ENCODE data around the gene ZC3H7B. TPM values are rescaled to one million over a fixed set of nuclear protein-coding genes. Genes with fewer than 3 reads are reported as not detected.

ZC3H7B gene
- total and polyA plus RNA-seq, 2 donors (not counting 3 experiments of a cell fraction or from before 2014, with no cell fraction given): 66.8 to 95.9 TPM

DNA sequence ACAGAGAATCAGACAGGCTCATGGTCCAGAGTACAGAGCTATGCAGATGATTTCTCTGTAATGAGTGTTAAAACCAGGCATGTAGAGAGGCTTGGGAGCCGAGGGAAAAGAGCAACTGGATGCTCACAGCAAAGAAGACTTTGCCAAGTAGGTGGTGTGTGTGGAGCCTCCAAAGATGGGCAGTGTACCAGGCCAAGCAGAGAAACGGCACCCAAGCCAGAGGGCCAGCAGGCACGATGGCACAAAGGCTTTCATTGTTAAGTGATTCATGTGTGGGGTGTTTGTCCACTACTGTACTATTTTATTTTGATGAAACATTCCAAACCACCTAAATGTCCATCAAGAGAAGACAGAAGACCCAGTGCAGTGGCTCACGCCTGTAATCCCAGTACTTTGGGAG lies 26.5 kb upstream of the ZC3H7B start:
- Histone ChIP-seq H4K20me1 (replicated peaks; ENCODE audit: control insufficient read depth, extremely low read depth, insufficient read depth, low read length) (no peaks in the 10 kb centered on the region), H2AFZ (ENCODE audit: low read depth, low read length) (no peak overlapping the region), H3K36me3 (ENCODE audit: control insufficient read depth in 2 of 2, extremely low read depth in 1 of 2, insufficient read depth in 2 of 2, low read length in 2 of 2) (peaks cover 30 to 38% of the 10 kb centered on the region in 2 experiments), H3K27ac (ENCODE audit: insufficient read depth, low read depth, low read length) (no peak overlapping the region), H3K4me1 (ENCODE audit: control insufficient read depth, extremely low read depth, insufficient read depth, low read length) (no peaks in the 10 kb centered on the region), H3K9me3 (replicated peaks; ENCODE audit: control insufficient read depth, insufficient read depth, low read length) (no peaks in the 10 kb centered on the region), H3K9ac (replicated peaks; ENCODE audit: extremely low read depth, insufficient read depth, low read length) (no peak overlapping the region), H3K27me3 (ENCODE audit: control insufficient read depth in 2 of 2, insufficient read depth in 2 of 2, low read length in 2 of 2) (no peaks in the 10 kb centered on the region), H3K9me1 (replicated peaks; ENCODE audit: control insufficient read depth, extremely low read depth, insufficient read depth, low read length) (no peaks in the 10 kb centered on the region), H3K4me3 (replicated peaks in 1 of 3; ENCODE audit: insufficient read depth in 1 of 3, low read depth in 1 of 3, low read length in 3 of 3) (no peak overlapping the region), H3K4me2 (ENCODE audit: insufficient read depth, low read length) (no peak overlapping the region), H3K79me2 (ENCODE audit: control insufficient read depth, insufficient read depth, low read length) (peaks cover 58% of the 10 kb centered on the region)
- TF ChIP-seq POLR2AphosphoS5 (IDR thresholded peaks at IDR 0.05; ENCODE audit: insufficient read depth, low read depth, low read length) (no peak), FOS (IDR thresholded peaks at IDR 0.05; ENCODE audit: borderline replicate concordance, insufficient read depth, low read length) (no peak), EZH2 (IDR thresholded peaks at IDR 0.05; ENCODE audit: borderline replicate concordance, low read depth, low read length, severe bottlenecking) (no peak), GATA2 (IDR thresholded peaks at IDR 0.05; ENCODE audit: insufficient read depth, insufficient read length, low read depth, low read length) (no peak), MYC (IDR thresholded peaks at IDR 0.05; ENCODE audit: low read depth, low read length) (no peak), POLR2A (IDR thresholded peaks at IDR 0.05; ENCODE audit: low read depth, low read length) (no peak)
- TF ChIP-seq, protein P1, sequence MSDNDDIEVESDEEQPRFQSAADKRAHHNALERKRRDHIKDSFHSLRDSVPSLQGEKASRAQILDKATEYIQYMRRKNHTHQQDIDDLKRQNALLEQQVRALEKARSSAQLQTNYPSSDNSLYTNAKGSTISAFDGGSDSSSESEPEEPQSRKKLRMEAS (IDR thresholded peaks at IDR 0.05; ENCODE audit: insufficient read depth, insufficient read length): no peak
- TF ChIP-seq, protein P2, sequence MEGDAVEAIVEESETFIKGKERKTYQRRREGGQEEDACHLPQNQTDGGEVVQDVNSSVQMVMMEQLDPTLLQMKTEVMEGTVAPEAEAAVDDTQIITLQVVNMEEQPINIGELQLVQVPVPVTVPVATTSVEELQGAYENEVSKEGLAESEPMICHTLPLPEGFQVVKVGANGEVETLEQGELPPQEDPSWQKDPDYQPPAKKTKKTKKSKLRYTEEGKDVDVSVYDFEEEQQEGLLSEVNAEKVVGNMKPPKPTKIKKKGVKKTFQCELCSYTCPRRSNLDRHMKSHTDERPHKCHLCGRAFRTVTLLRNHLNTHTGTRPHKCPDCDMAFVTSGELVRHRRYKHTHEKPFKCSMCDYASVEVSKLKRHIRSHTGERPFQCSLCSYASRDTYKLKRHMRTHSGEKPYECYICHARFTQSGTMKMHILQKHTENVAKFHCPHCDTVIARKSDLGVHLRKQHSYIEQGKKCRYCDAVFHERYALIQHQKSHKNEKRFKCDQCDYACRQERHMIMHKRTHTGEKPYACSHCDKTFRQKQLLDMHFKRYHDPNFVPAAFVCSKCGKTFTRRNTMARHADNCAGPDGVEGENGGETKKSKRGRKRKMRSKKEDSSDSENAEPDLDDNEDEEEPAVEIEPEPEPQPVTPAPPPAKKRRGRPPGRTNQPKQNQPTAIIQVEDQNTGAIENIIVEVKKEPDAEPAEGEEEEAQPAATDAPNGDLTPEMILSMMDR (IDR thresholded peaks at IDR 0.05; ENCODE audit: extremely low read depth in 1 of 2, insufficient read depth in 1 of 2, low read depth in 1 of 2, low read length in 2 of 2): no peak
- FAIRE-seq (no peak), DNase-seq (ENCODE audit: low read depth, low spot score) (no peak)
- ChIA-PET POLR2A (no interaction called here), CTCF (no interaction called here)
- no TSS peak for BruUV-seq (replicated peaks)
- intact Hi-C loops (cut with micrococcal nuclease): no loop called here
- dilution Hi-C loops (cut with MboI; ENCODE audit: extremely low pct_ligation_motif_present, low sequenced_read_pairs): no loop called here

Data from endothelial cell of umbilical vein (primary cell).